Measurements from ENCODE around the gene LY9. TPM values are rescaled to one million over a fixed set of nuclear protein-coding genes. Genes with fewer than 3 reads are reported as not detected.

The LY9 gene
- total RNA-seq, 2 donors from 2014 or later, result not detected

DNA sequence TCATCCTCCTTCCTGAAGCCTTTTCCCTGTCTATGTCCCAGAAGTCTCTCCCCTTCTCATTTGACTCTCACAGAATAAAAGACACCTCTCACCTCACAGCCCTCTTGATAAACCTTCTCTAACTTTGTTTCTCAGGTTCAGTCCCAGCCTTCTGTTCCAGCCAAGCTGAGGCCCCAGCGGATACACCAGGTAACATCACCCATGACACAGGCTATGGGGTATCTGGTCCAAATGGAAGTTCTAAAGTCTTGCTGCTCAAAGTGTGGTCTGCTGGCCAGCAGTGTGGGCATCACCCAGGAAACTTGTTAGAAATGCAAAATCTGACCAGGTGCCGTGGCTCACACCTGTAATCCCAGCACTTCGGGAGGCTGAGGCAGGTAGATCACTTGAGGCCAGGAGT, 23.2 kb downstream of the LY9 start:
- H3K4me1 ChIP-seq (ENCODE audit: control insufficient read depth, insufficient read depth, low read length), result no peaks in the 10 kb centered on the region
- Mint-ChIP-seq H3K36me3 (ENCODE audit: low read depth) (no peaks in the 10 kb centered on the region), H3K9me3 (no peaks in the 10 kb centered on the region), H3K27me3 (ENCODE audit: insufficient read depth) (no peaks in the 10 kb centered on the region), H3K4me3 (no peak overlapping the region), H3K27ac (no peak overlapping the region), H3K4me1 (peaks cover 10% of the 10 kb centered on the region)
- TF ChIP-seq, protein P1, sequence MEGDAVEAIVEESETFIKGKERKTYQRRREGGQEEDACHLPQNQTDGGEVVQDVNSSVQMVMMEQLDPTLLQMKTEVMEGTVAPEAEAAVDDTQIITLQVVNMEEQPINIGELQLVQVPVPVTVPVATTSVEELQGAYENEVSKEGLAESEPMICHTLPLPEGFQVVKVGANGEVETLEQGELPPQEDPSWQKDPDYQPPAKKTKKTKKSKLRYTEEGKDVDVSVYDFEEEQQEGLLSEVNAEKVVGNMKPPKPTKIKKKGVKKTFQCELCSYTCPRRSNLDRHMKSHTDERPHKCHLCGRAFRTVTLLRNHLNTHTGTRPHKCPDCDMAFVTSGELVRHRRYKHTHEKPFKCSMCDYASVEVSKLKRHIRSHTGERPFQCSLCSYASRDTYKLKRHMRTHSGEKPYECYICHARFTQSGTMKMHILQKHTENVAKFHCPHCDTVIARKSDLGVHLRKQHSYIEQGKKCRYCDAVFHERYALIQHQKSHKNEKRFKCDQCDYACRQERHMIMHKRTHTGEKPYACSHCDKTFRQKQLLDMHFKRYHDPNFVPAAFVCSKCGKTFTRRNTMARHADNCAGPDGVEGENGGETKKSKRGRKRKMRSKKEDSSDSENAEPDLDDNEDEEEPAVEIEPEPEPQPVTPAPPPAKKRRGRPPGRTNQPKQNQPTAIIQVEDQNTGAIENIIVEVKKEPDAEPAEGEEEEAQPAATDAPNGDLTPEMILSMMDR (conservative IDR thresholded peaks at IDR 0.05), result no peak
- 66 to 67% methylated on average over 3 of the region's 3 CpGs for WGBS, 2 experiments (ENCODE audit: insufficient coverage in 1 of 2, insufficient read length in 1 of 2)
- H3K27ac ChIP-seq (ENCODE audit: low read depth, low read length), result no peak overlapping the region
- no peaks in the 10 kb centered on the region for H3K36me3 ChIP-seq (ENCODE audit: control insufficient read depth, insufficient read depth, low read length)
- H3K4me3 ChIP-seq (ENCODE audit: low read length), result no peak overlapping the region
- no peak for DNase-seq
- H3K9ac ChIP-seq (ENCODE audit: extremely low read depth, low read length, poor library complexity, severe bottlenecking), result no peak overlapping the region
- H3K9me3 ChIP-seq (ENCODE audit: control insufficient read depth, low read length), result no peaks in the 10 kb centered on the region
- no peaks in the 10 kb centered on the region for H3K27me3 ChIP-seq (ENCODE audit: control insufficient read depth, insufficient read depth, low read length, poor library complexity, severe bottlenecking)

DNA sequence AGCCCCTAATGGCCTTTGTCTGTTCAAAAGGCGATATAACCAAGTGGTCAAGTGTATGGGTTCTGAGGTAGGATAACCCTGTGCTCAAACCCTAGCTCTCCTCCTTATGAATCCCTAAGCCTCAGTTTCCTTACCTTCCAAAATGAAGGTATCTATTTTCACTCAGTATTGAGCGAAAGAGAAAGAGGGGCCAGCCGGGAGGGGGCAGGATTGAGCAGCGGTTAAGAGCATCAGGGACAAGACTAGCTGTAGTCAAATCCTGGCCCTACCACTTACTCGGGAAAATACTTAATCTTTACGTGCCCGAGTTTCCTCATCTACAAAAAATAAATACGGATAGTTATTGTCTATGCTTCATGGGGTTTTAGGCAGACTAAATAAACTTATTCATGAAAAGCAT, 25.7 kb downstream of the LY9 start:
- Histone ChIP-seq H3K27ac (ENCODE audit: low read depth, low read length) (no peak overlapping the region), H3K36me3 (ENCODE audit: control insufficient read depth, insufficient read depth, low read length) (no peaks in the 10 kb centered on the region), H3K9me3 (ENCODE audit: control insufficient read depth, low read length) (no peaks in the 10 kb centered on the region), H3K4me1 (ENCODE audit: control insufficient read depth, insufficient read depth, low read length) (no peaks in the 10 kb centered on the region), H3K4me3 (ENCODE audit: low read length) (no peak overlapping the region), H3K27me3 (ENCODE audit: control insufficient read depth, insufficient read depth, low read length, poor library complexity, severe bottlenecking) (no peaks in the 10 kb centered on the region), H3K9ac (ENCODE audit: extremely low read depth, low read length, poor library complexity, severe bottlenecking) (no peak overlapping the region)
- Mint-ChIP-seq H3K4me3 (no peak overlapping the region), H3K27me3 (ENCODE audit: insufficient read depth) (no peaks in the 10 kb centered on the region), H3K4me1 (peaks cover 9% of the 10 kb centered on the region), H3K36me3 (ENCODE audit: low read depth) (no peaks in the 10 kb centered on the region), H3K9me3 (no peaks in the 10 kb centered on the region), H3K27ac (no peak overlapping the region)
- TF ChIP-seq, protein P1 (conservative IDR thresholded peaks at IDR 0.05), result peak; percentile 67
- DNase-seq, result no peak
- 94 to 95% methylated on average over 8 of the region's 8 CpGs for WGBS, 2 experiments (ENCODE audit: insufficient coverage in 1 of 2, insufficient read length in 1 of 2)

DNA sequence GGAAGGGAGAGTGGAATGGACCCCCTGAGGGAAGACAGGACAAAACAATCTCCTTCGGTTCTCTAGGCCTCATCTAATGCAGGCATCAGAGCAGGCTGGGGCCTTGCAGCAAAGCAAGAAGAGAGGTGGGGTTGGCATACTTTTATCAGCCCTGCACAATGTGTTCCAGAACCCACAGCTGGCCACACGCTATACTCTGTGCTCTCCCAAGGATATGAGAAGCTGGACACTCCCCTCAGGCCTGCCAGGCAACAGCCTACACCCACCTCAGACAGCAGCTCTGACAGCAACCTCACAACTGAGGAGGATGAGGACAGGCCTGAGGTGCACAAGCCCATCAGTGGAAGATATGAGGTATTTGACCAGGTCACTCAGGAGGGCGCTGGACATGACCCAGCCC, 27.3 kb downstream of the LY9 start:
- Mint-ChIP-seq H3K36me3 (ENCODE audit: low read depth) (no peaks in the 10 kb centered on the region), H3K9me3 (no peaks in the 10 kb centered on the region)
- H3K9ac ChIP-seq (ENCODE audit: extremely low read depth, low read length, poor library complexity, severe bottlenecking), result no peak overlapping the region

More for the DNA sequence above, 27.3 kb downstream of the LY9 start:
- H3K27me3 ChIP-seq (ENCODE audit: control insufficient read depth, insufficient read depth, low read length, poor library complexity, severe bottlenecking), result no peaks in the 10 kb centered on the region
- no peaks in the 10 kb centered on the region for H3K36me3 ChIP-seq (ENCODE audit: control insufficient read depth, insufficient read depth, low read length)
- DNase-seq, result no peak
- no peaks in the 10 kb centered on the region for H3K9me3 ChIP-seq (ENCODE audit: control insufficient read depth, low read length)
- WGBS, 2 experiments (ENCODE audit: insufficient coverage in 1 of 2, insufficient read length in 1 of 2), result 80 to 83% methylated on average over 2 to 3 of the region's 3 CpGs
- H3K4me3 Mint-ChIP-seq, result no peak overlapping the region
- no peak overlapping the region for H3K27ac ChIP-seq (ENCODE audit: low read depth, low read length)
- peaks cover 4% of the 10 kb centered on the region for H3K4me1 Mint-ChIP-seq
- TF ChIP-seq, protein P1 (conservative IDR thresholded peaks at IDR 0.05), result no peak
- H3K4me3 ChIP-seq (ENCODE audit: low read length), result no peak overlapping the region
- H3K27ac Mint-ChIP-seq, result no peak overlapping the region
- no peaks in the 10 kb centered on the region for H3K27me3 Mint-ChIP-seq (ENCODE audit: insufficient read depth)
- H3K4me1 ChIP-seq (ENCODE audit: control insufficient read depth, insufficient read depth, low read length), result no peaks in the 10 kb centered on the region

Data from endodermal cell (in vitro differentiated cells).